ENCODE data around the gene SLC1A5. TPM values are rescaled to one million over a fixed set of nuclear protein-coding genes. Genes with fewer than 3 reads are reported as not detected.

SLC1A5 gene
- total RNA-seq, 2 donors from 2014 or later: 84.3 to 169 TPM

- H3K9me3 ChIP-seq: no peaks in the 10 kb centered on the region
- H3K36me3 ChIP-seq: peaks cover 36% of the 10 kb centered on the region
- H3K27me3 ChIP-seq: no peaks in the 10 kb centered on the region
- H3K27ac ChIP-seq: no peak overlapping the region
- H3K4me1 ChIP-seq: no peaks in the 10 kb centered on the region
- H3K9ac ChIP-seq (ENCODE audit: low read depth in 2 of 2, low read length in 2 of 2): peak overlapping the region in 1 of 2 donors; percentile 8
- intact Hi-C loops (cut with DNase I): no loop called here
- peak; percentile 72 for DNase-seq
- no peak overlapping the region for H3K4me3 ChIP-seq
- peak; percentile 94 for TF ChIP-seq CTCF (IDR thresholded peaks at IDR 0.05)
Observed at GRCh38 chr19:46728693-46729339, 59.6 kb downstream of the SLC1A5 start.

DNA sequence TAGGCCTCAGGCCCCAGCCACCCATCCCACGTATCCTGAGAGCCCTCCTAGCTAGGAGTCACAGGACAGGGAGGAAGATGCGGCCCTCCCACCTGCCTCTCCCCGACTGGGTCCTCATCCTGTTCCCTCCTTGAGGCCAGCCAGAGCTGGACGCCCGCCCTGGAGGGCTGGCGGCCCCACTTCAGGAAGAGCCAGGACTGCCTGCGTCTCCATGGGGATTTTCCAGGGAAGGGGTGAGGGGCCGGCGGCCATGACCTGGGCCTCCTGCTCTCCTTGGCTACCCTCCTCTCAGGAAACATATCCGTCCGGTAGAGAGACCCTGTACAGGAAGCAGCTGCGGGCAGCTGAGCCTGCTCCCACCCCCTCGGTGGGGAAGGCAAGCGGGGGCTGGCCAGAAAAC is 60.2 kb downstream of the SLC1A5 start:
- Histone ChIP-seq H3K36me3 (peaks cover 36% of the 10 kb centered on the region), H3K27ac (no peak overlapping the region)
- no peak for DNase-seq

GRCh38 chr19:46727757-46728156 is 60.6 kb downstream of the SLC1A5 start:
- DNase-seq: no peak
- Histone ChIP-seq H3K9ac (ENCODE audit: low read depth in 2 of 2, low read length in 2 of 2) (no peak overlapping the region), H3K27me3 (no peaks in the 10 kb centered on the region), H3K4me3 (no peak overlapping the region), H3K36me3 (peaks cover 37% of the 10 kb centered on the region), H3K9me3 (no peaks in the 10 kb centered on the region), H3K27ac (no peak overlapping the region), H3K4me1 (no peaks in the 10 kb centered on the region)
- intact Hi-C loops (cut with DNase I): no loop called here
- no peak for TF ChIP-seq CTCF (IDR thresholded peaks at IDR 0.05)

More for the DNA sequence above, 60.2 kb downstream of the SLC1A5 start:
- Histone ChIP-seq H3K27me3 (no peaks in the 10 kb centered on the region), H3K9ac (ENCODE audit: low read depth in 2 of 2, low read length in 2 of 2) (no peak overlapping the region), H3K4me3 (no peak overlapping the region), H3K9me3 (no peaks in the 10 kb centered on the region), H3K4me1 (no peaks in the 10 kb centered on the region)
- intact Hi-C loops (cut with DNase I): no loop called here
- no peak for TF ChIP-seq CTCF (IDR thresholded peaks at IDR 0.05)

DNA sequence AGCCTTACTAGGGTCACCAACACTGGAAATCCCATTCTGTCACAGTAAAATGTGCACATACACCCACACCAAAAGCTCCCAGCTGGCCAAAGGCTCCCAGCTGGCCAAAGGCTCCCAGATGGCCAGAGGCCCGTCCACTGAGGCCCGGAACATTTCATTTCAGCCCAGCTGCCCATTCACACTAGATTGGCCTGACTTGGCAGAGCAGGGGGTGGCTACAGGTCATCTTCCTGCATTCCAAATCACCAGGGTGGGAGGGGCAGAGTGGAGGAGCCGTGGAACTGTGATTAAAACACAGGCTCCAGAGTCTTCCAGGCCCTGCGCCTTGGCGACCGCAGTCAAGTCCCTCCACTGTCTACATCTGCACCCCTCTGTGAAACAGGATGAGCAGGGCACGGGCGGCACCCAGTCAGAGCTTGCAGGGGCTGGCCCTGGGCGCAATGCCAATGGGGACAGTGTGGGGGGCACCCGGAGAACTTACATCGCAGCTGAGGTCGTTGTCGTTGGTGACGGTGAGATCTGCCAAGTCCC is 61.4 kb downstream of the SLC1A5 start:
- Histone ChIP-seq H3K4me3 (no peak overlapping the region), H3K27ac (no peak overlapping the region), H3K9me3 (no peaks in the 10 kb centered on the region), H3K9ac (ENCODE audit: low read depth in 2 of 2, low read length in 2 of 2) (no peak overlapping the region), H3K27me3 (no peaks in the 10 kb centered on the region), H3K4me1 (no peaks in the 10 kb centered on the region), H3K36me3 (peaks cover 37% of the 10 kb centered on the region)
- no peak for TF ChIP-seq CTCF (IDR thresholded peaks at IDR 0.05)
- DNase-seq: no peak
- intact Hi-C loops (cut with DNase I): no loop called here

DNA sequence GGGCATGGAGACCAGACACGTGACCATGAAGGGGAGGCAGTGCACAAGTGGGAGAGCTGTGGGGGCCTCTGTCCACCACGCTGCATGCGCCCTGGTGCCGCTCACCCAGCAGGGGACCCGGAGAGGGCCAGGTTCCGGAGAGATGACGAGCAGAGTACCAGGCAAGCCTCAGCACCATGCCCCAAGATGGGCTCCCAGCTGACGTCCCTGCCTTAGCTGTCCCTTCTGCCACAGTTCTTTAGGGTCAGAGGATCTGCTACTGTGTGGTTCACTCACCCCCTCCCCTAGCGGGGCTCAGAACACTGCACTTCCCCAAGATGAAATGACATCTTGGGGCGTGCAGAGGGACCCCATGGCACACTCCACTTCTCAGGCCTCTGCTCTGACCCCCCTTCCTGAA is 61.8 kb downstream of the SLC1A5 start:
- DNase-seq: no peak
- H3K36me3 ChIP-seq: peaks cover 38% of the 10 kb centered on the region

More for the DNA sequence above, 61.8 kb downstream of the SLC1A5 start:
- TF ChIP-seq CTCF (IDR thresholded peaks at IDR 0.05): no peak
- Histone ChIP-seq H3K27ac (no peak overlapping the region), H3K27me3 (no peaks in the 10 kb centered on the region), H3K4me3 (no peak overlapping the region), H3K9ac (ENCODE audit: low read depth in 2 of 2, low read length in 2 of 2) (no peak overlapping the region), H3K9me3 (no peaks in the 10 kb centered on the region), H3K4me1 (no peaks in the 10 kb centered on the region)
- intact Hi-C loops (cut with DNase I): no loop called here

All from colonic mucosa (tissue), 4 donors.